ENCODE results near the gene WDR7.
A peak's percentile ranks its signal among the peaks of the same experiment; 100 is the strongest.

Gene WDR7

DNA sequence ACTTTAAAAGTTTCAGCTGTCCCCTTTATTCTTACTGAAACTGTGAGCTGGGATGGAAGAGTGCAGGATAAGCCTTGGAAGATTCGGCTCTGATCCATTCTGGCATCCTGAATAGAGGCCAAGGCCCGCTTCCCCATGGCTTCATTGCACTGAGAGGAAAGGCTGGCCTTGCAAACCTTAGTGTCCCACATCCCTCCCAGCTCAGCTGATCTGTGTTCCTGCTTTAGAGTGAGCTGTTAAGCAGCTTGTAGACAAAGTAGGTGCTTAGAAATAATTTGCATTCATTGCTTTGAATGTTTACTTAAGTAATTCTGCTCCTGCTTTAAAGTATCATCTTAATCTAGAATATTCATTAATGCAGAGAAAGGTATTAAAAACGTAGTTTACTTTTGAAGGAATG lies 326.1 kb downstream of the WDR7 start:
- Histone ChIP-seq H3K9ac (no peak overlapping the region), H3K36me3 (peaks cover 0 to 15% (median 0%) of the 10 kb centered on the region in 11 experiments; a peak in 4 of 22 replicates), H3K4me2 (no peak overlapping the region), H3K27me3 (no peaks in the 10 kb centered on the region), H4K20me1 (no peaks in the 10 kb centered on the region), H3K9me3 (replicated peaks in 1 of 11) (no peaks in the 10 kb centered on the region), H3K27ac (no peak overlapping the region), H3K4me3 (no peak overlapping the region), H3K4me1 (peaks cover 0 to 2% (median under 1%) of the 10 kb centered on the region in 10 experiments; a peak in 3 of 20 replicates)
- TF ChIP-seq Cebpa-rat (IDR thresholded peaks at IDR 0.05): no peak

DNA sequence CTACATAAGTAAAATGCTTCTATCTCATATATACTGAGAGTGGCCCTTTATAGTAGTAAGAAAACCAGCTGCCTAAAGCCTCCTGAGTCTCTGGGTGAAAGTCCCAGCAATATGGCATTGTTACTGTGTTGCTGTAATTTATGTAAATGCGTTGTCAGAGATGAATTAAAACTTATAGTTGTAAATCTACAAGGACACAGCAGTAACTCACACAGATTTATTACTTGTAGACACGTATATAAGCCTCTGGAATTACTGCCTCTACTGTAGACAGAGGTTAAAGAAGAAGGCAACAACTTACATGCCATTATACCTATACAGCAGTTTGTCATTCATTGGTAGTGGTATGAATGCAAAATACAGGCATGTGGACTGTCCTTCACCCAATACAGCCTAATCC lies 326.6 kb downstream of the WDR7 start:
- Histone ChIP-seq H3K4me1 (peaks cover 0 to 6% (median 3%) of the 10 kb centered on the region in 10 experiments; a peak in 5 of 20 replicates), H3K9ac (no peak overlapping the region), H3K27me3 (no peaks in the 10 kb centered on the region), H3K4me3 (no peak overlapping the region), H3K27ac (no peak overlapping the region), H3K9me3 (replicated peaks in 1 of 11) (no peaks in the 10 kb centered on the region), H3K36me3 (peaks cover 0 to 13% (median 0%) of the 10 kb centered on the region in 11 experiments; a peak in 4 of 22 replicates), H3K4me2 (no peak overlapping the region), H4K20me1 (no peaks in the 10 kb centered on the region)
- no peak for TF ChIP-seq Cebpa-rat (IDR thresholded peaks at IDR 0.05)

DNA sequence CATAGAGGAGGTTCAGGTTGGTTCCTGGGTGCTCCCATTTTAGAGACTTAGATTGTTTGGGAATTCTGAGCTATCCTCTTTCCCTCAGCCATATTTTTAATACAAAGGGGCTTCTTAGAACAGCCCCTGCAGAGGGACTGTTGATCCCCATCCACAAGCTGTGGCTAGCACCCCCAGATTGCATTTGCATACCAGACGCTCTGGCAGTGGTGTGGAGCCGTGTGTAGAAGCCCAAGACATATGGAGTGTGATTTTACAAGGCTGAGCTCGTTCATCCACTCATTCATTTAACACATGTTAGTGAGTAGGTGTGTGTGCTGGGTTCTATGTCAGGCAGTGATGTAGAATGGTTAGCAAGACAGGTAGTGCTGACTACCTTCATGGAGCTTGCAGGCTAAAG lies 329.0 kb downstream of the WDR7 start:
- H3K27me3 ChIP-seq: no peaks in the 10 kb centered on the region
- no peak overlapping the region for H3K4me3 ChIP-seq
- TF ChIP-seq Cebpa-rat (IDR thresholded peaks at IDR 0.05): no peak
- peaks cover 0 to 10% (median 6%) of the 10 kb centered on the region in 10 experiments; a peak in 5 of 20 replicates for H3K4me1 ChIP-seq
- no peaks in the 10 kb centered on the region for H4K20me1 ChIP-seq
- no peak overlapping the region for H3K27ac ChIP-seq
- H3K9ac ChIP-seq: no peak overlapping the region
- H3K9me3 ChIP-seq (replicated peaks in 1 of 11): no peaks in the 10 kb centered on the region
- peaks cover 0 to 10% (median 0%) of the 10 kb centered on the region in 11 experiments; a peak in 3 of 22 replicates for H3K36me3 ChIP-seq
- H3K4me2 ChIP-seq: no peak overlapping the region

GRCh38 chr18:56982766-56983165 lies 331.6 kb downstream of the WDR7 start:
- Histone ChIP-seq H3K4me1 (peaks cover 0 to 10% (median 6%) of the 10 kb centered on the region in 10 experiments; a peak in 5 of 20 replicates), H3K36me3 (0 out of 22 replicates have a peak, but pooled peaks cover 0 to 4% (median 0%) of the 10 kb centered on the region in 11 experiments), H3K4me3 (no peak overlapping the region), H3K9me3 (replicated peaks in 1 of 11) (no peaks in the 10 kb centered on the region), H3K9ac (no peak overlapping the region), H3K4me2 (peak overlapping the region in 2 of 11 experiments; percentile 5 to 6; a peak in 1 of 22 replicates), H3K27ac (no peak overlapping the region), H3K27me3 (no peaks in the 10 kb centered on the region), H4K20me1 (no peaks in the 10 kb centered on the region)
- TF ChIP-seq Cebpa-rat (IDR thresholded peaks at IDR 0.05): no peak

DNA sequence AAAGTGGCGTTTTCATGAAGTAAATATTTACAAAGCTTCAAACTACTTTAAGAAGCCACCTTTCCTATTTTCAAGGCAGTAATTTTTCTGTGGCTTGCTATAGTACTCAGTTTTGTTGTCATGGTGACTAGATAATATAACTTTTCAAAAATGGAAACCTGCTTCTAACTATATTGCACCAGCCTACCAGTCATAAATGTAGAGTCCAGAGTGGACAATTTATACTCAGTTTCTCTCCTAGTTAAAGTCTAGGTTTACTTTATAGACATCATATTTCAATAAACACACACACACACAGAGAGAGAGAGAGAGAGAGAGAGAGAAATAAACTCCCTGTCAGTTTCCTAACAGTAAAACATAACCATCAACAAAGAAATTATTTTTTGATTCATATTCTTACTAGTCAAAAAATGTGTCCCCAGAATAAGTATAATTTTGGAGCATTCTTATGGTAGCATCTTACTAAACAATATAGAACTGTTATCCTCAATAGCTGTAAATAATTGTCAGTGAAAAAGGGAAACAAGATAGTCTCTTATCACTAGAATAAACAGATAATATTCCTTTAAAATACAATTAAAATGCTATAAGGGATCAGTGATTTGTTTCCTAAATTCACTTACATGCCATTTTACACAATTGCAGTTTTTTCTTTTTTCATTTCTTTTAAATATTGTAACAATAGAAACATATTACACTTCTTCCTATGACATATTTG lies 332.3 kb downstream of the WDR7 start:
- Histone ChIP-seq H3K4me1 (peaks cover 0 to 10% (median 6%) of the 10 kb centered on the region in 10 experiments; a peak in 5 of 20 replicates), H3K4me2 (0 out of 22 replicates have a peak overlapping the region, but pooled peaks of 1 of the 11 experiments have one; percentile 6), H4K20me1 (no peaks in the 10 kb centered on the region), H3K9ac (no peak overlapping the region), H3K4me3 (no peak overlapping the region), H3K27me3 (no peaks in the 10 kb centered on the region), H3K9me3 (replicated peaks in 1 of 11) (no peaks in the 10 kb centered on the region), H3K27ac (no peak overlapping the region), H3K36me3 (0 out of 22 replicates have a peak, but pooled peaks cover 0 to 4% (median 0%) of the 10 kb centered on the region in 11 experiments)
- no peak for TF ChIP-seq Cebpa-rat (IDR thresholded peaks at IDR 0.05)

GRCh38 chr18:56984731-56985130 lies 333.6 kb downstream of the WDR7 start:
- no peak for TF ChIP-seq Cebpa-rat (IDR thresholded peaks at IDR 0.05)
- peaks cover 0 to 10% (median 6%) of the 10 kb centered on the region in 10 experiments; a peak in 5 of 20 replicates for H3K4me1 ChIP-seq
- no peaks in the 10 kb centered on the region for H4K20me1 ChIP-seq
- no peak overlapping the region for H3K27ac ChIP-seq
- no peaks in the 10 kb centered on the region for H3K27me3 ChIP-seq
- H3K4me2 ChIP-seq: no peak overlapping the region
- H3K36me3 ChIP-seq: 0 out of 22 replicates have a peak, but pooled peaks cover 0 to 4% (median 0%) of the 10 kb centered on the region in 11 experiments
- no peak overlapping the region for H3K9ac ChIP-seq
- H3K4me3 ChIP-seq: no peak overlapping the region
- H3K9me3 ChIP-seq (replicated peaks in 1 of 11): no peaks in the 10 kb centered on the region

GRCh38 chr18:56986829-56987228 lies 335.7 kb downstream of the WDR7 start:
- Histone ChIP-seq H4K20me1 (no peaks in the 10 kb centered on the region), H3K9ac (no peak overlapping the region), H3K4me3 (no peak overlapping the region), H3K9me3 (replicated peaks in 1 of 11) (peaks cover 0 to 8% (median 0%) of the 10 kb centered on the region in 11 experiments; a peak in 2 of 22 replicates), H3K4me1 (peaks cover 0 to 10% (median 6%) of the 10 kb centered on the region in 10 experiments; a peak in 5 of 20 replicates), H3K36me3 (peaks cover 0 to 9% (median 0%) of the 10 kb centered on the region in 11 experiments; a peak in 2 of 22 replicates), H3K27ac (no peak overlapping the region), H3K4me2 (no peak overlapping the region), H3K27me3 (no peaks in the 10 kb centered on the region)
- no peak for TF ChIP-seq Cebpa-rat (IDR thresholded peaks at IDR 0.05)

DNA sequence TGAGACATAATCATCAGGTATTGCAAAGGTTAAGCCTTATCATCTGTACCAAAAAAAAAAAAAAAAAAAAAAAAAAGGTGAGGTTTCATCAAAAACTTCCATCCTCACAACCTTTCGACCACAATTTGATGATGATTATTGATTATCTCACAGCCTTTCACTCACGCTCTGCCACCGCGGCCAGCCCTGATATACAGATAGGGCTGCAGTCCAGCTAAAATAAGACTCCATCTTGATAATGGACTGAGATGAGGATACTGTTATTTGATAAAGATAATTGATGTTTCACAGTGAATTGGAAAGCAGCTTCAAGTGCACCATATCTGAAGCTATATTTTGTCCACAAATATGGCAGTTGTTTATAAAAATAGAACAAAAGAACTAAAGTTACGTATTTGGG lies 336.1 kb downstream of the WDR7 start:
- H3K9ac ChIP-seq: no peak overlapping the region
- no peaks in the 10 kb centered on the region for H4K20me1 ChIP-seq
- H3K4me2 ChIP-seq: no peak overlapping the region
- peaks cover 0 to 8% (median 0%) of the 10 kb centered on the region in 11 experiments; a peak in 2 of 22 replicates for H3K9me3 ChIP-seq (replicated peaks in 1 of 11)
- no peak overlapping the region for H3K4me3 ChIP-seq
- no peak for TF ChIP-seq Cebpa-rat (IDR thresholded peaks at IDR 0.05)
- H3K27ac ChIP-seq: no peak overlapping the region
- no peaks in the 10 kb centered on the region for H3K27me3 ChIP-seq
- peaks cover 0 to 9% (median 6%) of the 10 kb centered on the region in 10 experiments; a peak in 5 of 20 replicates for H3K4me1 ChIP-seq
- peaks cover 0 to 9% (median 0%) of the 10 kb centered on the region in 11 experiments; a peak in 2 of 22 replicates for H3K36me3 ChIP-seq

GRCh38 chr18:56988022-56988421 lies 336.9 kb downstream of the WDR7 start:
- Histone ChIP-seq H3K27me3 (no peaks in the 10 kb centered on the region), H3K4me1 (peaks cover 0 to 2% (median under 1%) of the 10 kb centered on the region in 10 experiments; a peak in 4 of 20 replicates), H4K20me1 (no peaks in the 10 kb centered on the region), H3K9me3 (replicated peaks in 1 of 11) (peaks cover 0 to 8% (median 0%) of the 10 kb centered on the region in 11 experiments; a peak in 2 of 22 replicates), H3K36me3 (peaks cover 0 to 9% (median 0%) of the 10 kb centered on the region in 11 experiments; a peak in 2 of 22 replicates), H3K27ac (no peak overlapping the region), H3K9ac (no peak overlapping the region), H3K4me3 (no peak overlapping the region), H3K4me2 (no peak overlapping the region)
- TF ChIP-seq Cebpa-rat (IDR thresholded peaks at IDR 0.05): no peak

Measured in BLaER1 treated with 17β-estradiol and CSF1 and Interleukin-3, amounts not matched to agents 10 nM and 100 nM (cell line).